GM19239 (cell line): Measurements from ENCODE around the gene ZNF771.
"Not testable (repeated sequence)": the region's sequence is repeated elsewhere in the genome, so short reads cannot be mapped to it uniquely, and the experiment has no call there.

Source experiments
- DNase-seq: peaks from one replicate; pipeline ENCODE4 v3.0.0; 2011; ENCODE audit warnings: low spot score; ENCODE audit not compliant: insufficient read length
- FAIRE-seq: peaks from 2 replicates; lab custom pipeline; 2011; peaks lifted over from hg19 to GRCh38; lab: Jason Lieb, UNC

ZNF771 gene

DNA sequence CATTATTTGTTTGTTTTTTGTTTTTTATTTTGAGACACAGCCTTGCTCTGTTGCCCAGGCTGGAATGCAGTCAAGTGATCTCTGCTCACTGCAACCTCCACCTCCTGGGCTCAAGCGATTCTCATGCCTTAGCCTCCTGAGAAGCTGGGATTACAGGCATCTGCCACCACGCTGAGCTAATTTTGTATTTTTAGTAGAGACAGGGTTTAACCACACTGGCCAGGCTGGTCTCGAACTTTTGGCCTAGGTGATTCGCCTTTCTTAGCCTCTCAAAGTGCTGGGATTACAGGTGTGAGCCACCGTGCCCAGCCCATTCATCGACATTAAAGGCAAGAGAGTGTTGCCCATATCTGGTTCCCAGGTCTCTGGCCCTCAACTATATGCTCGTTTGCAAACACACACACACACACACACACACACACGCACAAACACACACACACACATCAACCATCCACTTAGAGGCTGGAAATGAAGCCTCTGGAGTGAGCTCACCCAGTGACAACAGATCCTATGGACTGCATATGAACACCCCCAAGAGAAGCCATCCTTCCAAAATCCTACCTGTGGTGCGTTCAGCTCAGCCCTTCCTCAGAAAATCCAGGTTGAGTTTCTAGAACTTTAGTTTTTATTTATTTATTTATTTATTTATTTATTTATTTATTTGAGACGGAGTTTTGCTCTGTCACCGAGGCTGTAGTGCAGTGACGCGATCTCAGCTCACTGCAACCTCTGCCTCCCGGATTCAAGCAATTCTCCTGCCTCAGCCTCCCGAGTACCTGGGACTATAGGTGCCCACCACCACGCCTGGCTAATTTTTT is 50.5 kb downstream of the ZNF771 start:
- DNase-seq: no peak
- peak; percentile 49 for FAIRE-seq

DNA sequence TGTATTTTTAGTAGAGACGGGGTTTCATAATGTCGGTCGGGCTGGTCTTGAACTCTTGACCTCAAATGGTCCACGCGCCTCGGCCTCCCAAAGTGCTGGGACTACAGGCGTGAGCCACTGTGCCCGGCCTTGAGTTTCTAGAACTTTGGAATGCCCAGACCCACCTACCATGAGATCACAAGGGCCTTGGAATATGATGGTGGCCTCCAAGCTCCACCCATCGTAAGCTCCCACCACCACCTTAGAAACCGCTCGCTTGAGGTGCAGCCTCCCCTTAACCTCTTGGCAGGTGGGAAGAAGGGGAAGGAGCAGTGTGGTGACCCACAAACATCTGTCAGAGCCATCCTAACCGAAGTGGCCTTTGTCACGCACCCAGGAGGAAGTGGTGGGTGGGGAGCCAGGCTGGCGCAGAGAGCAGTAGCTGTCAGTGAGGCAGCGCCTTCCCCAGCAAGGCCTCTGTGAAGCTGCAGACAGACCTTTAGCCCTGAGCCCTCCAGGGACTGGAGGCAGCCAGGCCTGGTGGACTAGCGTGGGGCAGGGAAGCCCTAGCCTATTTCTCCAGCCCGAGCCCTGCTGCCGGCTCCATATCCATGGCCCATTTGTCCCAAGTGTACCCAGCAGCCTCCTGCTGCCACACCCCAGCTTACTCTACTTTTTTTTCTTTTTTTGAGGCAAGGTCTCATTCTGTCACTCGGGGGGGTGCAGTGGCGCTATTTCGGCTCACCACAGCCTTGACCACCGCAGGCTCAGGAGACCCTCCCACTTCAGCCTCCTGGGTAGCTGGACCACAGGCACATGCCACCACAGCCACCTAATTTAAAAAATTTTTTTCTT is 51.4 kb downstream of the ZNF771 start:
- peak; percentile 98 for FAIRE-seq
- DNase-seq: peak; percentile 32

DNA sequence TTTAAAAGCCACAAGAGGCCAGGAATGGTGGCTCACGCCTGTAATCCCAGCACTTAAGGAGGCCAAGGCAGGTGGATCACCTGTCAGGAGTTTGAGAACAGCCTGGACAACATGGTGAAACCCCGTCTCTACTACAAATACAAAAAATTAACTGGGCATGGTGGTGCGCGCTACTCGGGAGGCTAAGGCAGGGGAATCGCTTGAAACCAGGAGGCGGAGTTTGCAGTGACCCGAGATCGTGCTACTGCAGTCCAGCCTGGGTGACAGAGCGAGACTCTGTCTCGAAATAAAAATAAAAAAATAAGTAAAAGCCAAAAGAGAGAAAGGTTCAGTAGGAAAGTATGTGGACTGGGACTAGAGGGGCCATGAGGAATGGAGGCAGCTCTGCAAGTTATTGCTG is 52.0 kb downstream of the ZNF771 start:
- no peak for FAIRE-seq
- DNase-seq: no peak

DNA sequence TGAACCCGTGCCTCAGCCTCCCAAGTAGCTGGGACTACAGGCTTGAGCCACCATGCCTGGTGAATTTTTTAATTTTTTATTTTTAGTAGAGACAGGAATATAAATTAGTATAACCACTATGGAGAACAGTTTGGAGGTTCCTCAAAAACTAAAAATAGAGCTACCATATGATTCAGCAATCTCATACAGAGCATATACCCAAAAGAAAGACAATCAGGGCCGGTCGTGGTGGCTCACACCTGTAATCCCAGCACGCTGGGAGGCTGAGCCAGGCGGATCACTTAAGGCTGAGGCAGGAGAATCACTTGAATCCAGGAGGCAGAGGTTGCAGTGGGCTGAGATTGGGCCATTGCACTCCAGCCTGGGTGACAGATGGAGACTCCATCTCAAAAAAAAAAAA is 54.0 kb downstream of the ZNF771 start:
- DNase-seq, FAIRE-seq: not testable (repeated sequence)

DNA sequence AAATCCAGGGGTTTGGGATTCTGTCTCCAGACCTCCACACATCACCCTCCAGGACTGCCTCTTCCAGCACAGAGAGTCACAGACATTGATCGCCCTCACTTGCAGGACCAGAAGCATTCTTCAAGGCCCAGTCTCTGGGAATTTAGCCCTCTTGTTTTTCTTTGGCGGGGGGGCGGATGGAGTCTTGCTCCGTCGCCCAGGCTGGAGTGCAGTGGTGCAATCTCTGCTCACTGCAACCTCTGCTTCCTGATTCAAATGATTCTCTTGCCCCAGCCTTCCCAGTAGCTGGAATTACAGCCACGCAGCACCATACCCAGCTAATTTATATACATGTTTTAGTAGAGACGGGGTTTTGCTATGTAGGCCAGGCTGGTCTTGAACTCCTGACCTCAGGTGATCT is 56.7 kb downstream of the ZNF771 start:
- no peak for FAIRE-seq

More for the DNA sequence above, 56.7 kb downstream of the ZNF771 start:
- DNase-seq: no peak
